ENCODE results near the gene PEX11G. TPM values are rescaled to one million over a fixed set of nuclear protein-coding genes. Genes with fewer than 3 reads are reported as not detected.

PEX11G gene
- total RNA-seq, 2 experiments from 2014 or later: not detected

GRCh38 chr19:7502552-7502951 is 13.7 kb upstream of the PEX11G start:
- H3K27me3 ChIP-seq (ENCODE audit: control insufficient read depth in 1 of 2, insufficient read depth in 2 of 2, low read length in 2 of 2): peaks cover 32 to 35% of the 10 kb centered on the region in 2 experiments
- no peak for DNase-seq
- ChIA-PET CTCF (no interaction called here), POLR2A (no interaction called here)
- Mint-ChIP-seq H3K36me3 (ENCODE audit: low read depth) (no peaks in the 10 kb centered on the region), H3K9me3 (no peaks in the 10 kb centered on the region), H3K27ac (no peak overlapping the region), H3K27me3 (peaks cover 64% of the 10 kb centered on the region), H3K4me1 (ENCODE audit: low read depth) (peaks cover 16% of the 10 kb centered on the region), H3K4me3 (no peak overlapping the region)
- H3K36me3 ChIP-seq (ENCODE audit: insufficient read depth, low read length): no peaks in the 10 kb centered on the region
- peaks cover 29% of the 10 kb centered on the region for H3K4me1 ChIP-seq (ENCODE audit: insufficient read depth, low read length)
- intact Hi-C loops (cut with DNase I, micrococcal nuclease): no loop called here
- TF ChIP-seq, protein P1, sequence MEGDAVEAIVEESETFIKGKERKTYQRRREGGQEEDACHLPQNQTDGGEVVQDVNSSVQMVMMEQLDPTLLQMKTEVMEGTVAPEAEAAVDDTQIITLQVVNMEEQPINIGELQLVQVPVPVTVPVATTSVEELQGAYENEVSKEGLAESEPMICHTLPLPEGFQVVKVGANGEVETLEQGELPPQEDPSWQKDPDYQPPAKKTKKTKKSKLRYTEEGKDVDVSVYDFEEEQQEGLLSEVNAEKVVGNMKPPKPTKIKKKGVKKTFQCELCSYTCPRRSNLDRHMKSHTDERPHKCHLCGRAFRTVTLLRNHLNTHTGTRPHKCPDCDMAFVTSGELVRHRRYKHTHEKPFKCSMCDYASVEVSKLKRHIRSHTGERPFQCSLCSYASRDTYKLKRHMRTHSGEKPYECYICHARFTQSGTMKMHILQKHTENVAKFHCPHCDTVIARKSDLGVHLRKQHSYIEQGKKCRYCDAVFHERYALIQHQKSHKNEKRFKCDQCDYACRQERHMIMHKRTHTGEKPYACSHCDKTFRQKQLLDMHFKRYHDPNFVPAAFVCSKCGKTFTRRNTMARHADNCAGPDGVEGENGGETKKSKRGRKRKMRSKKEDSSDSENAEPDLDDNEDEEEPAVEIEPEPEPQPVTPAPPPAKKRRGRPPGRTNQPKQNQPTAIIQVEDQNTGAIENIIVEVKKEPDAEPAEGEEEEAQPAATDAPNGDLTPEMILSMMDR (IDR thresholded peaks at IDR 0.05): no peak
- ATAC-seq (ENCODE audit: poor library complexity): no peak
- no peak overlapping the region for H3K4me3 ChIP-seq (ENCODE audit: low read length)
- H3K9me3 ChIP-seq (ENCODE audit: control insufficient read depth in 1 of 2, insufficient read depth in 1 of 2, low read length in 2 of 2): peaks cover 0 to 17% of the 10 kb centered on the region in 2 experiments
- no peak overlapping the region for H3K27ac ChIP-seq (ENCODE audit: low read depth in 1 of 2, low read length in 2 of 2)

- Mint-ChIP-seq H3K27me3 (peaks cover 64% of the 10 kb centered on the region), H3K9me3 (no peaks in the 10 kb centered on the region), H3K36me3 (ENCODE audit: low read depth) (no peaks in the 10 kb centered on the region), H3K4me1 (ENCODE audit: low read depth) (peaks cover 8% of the 10 kb centered on the region), H3K27ac (no peak overlapping the region), H3K4me3 (no peak overlapping the region)
- Histone ChIP-seq H3K4me1 (ENCODE audit: insufficient read depth, low read length) (peaks cover 23% of the 10 kb centered on the region), H3K9me3 (ENCODE audit: control insufficient read depth in 1 of 2, insufficient read depth in 1 of 2, low read length in 2 of 2) (peaks cover 0 to 8% of the 10 kb centered on the region in 2 experiments), H3K27me3 (ENCODE audit: control insufficient read depth in 1 of 2, insufficient read depth in 2 of 2, low read length in 2 of 2) (peaks cover 30 to 32% of the 10 kb centered on the region in 2 experiments), H3K4me3 (ENCODE audit: low read length) (no peak overlapping the region), H3K27ac (ENCODE audit: low read depth in 1 of 2, low read length in 2 of 2) (no peak overlapping the region), H3K36me3 (ENCODE audit: insufficient read depth, low read length) (no peaks in the 10 kb centered on the region)
- CTCF ChIA-PET: no interaction called here
- POLR2A ChIA-PET: no interaction called here
- intact Hi-C loops (cut with DNase I, micrococcal nuclease): no loop called here
- TF ChIP-seq, protein P1 (IDR thresholded peaks at IDR 0.05): no peak
- DNase-seq (peak in 7 of 14 experiments; percentile 26 to 60 (median 40)), ATAC-seq (ENCODE audit: poor library complexity) (peak; percentile 39)
These were observed 12.1 kb upstream of the PEX11G start for GRCh38 chr19:7500811-7501450.

GRCh38 chr19:7497292-7497691 is 8.5 kb upstream of the PEX11G start:
- no peaks in the 10 kb centered on the region for H3K36me3 ChIP-seq (ENCODE audit: insufficient read depth, low read length)
- H3K9me3 ChIP-seq (ENCODE audit: control insufficient read depth in 1 of 2, insufficient read depth in 1 of 2, low read length in 2 of 2): no peaks in the 10 kb centered on the region
- Mint-ChIP-seq H3K27ac (no peak overlapping the region), H3K9me3 (no peaks in the 10 kb centered on the region), H3K36me3 (ENCODE audit: low read depth) (no peaks in the 10 kb centered on the region), H3K4me3 (no peak overlapping the region), H3K27me3 (peaks cover 47% of the 10 kb centered on the region), H3K4me1 (ENCODE audit: low read depth) (no peaks in the 10 kb centered on the region)
- ATAC-seq (ENCODE audit: poor library complexity) (no peak), DNase-seq (no peak)
- ChIA-PET POLR2A (no interaction called here), CTCF (interaction anchor here (0.6 kb wide), 1 partner anchor 1350 kb away, joined by 3 read pairs; no protein-coding TSS in a partner anchor)
- no peak overlapping the region for H3K27ac ChIP-seq (ENCODE audit: low read depth in 1 of 2, low read length in 2 of 2)
- intact Hi-C loops (cut with DNase I, micrococcal nuclease): no loop called here
- peaks cover 11 to 14% of the 10 kb centered on the region in 2 experiments for H3K27me3 ChIP-seq (ENCODE audit: control insufficient read depth in 1 of 2, insufficient read depth in 2 of 2, low read length in 2 of 2)
- peaks cover 10% of the 10 kb centered on the region for H3K4me1 ChIP-seq (ENCODE audit: insufficient read depth, low read length)
- TF ChIP-seq, protein P1 (IDR thresholded peaks at IDR 0.05): no peak
- no peak overlapping the region for H3K4me3 ChIP-seq (ENCODE audit: low read length)

Data from CD4-positive, alpha-beta T cell (primary cell).